ENCODE data around the gene ACSF2. TPM values are rescaled to one million over a fixed set of nuclear protein-coding genes. Genes with fewer than 3 reads are reported as not detected.
A peak's percentile ranks its signal among the peaks of the same experiment; 100 is the strongest.
"Not testable (repeated sequence)": the region's sequence is repeated elsewhere in the genome, so short reads cannot be mapped to it uniquely, and the experiment has no call there.

The ACSF2 gene
- polyA plus RNA-seq, 1 experiment, result 52.1 TPM

DNA sequence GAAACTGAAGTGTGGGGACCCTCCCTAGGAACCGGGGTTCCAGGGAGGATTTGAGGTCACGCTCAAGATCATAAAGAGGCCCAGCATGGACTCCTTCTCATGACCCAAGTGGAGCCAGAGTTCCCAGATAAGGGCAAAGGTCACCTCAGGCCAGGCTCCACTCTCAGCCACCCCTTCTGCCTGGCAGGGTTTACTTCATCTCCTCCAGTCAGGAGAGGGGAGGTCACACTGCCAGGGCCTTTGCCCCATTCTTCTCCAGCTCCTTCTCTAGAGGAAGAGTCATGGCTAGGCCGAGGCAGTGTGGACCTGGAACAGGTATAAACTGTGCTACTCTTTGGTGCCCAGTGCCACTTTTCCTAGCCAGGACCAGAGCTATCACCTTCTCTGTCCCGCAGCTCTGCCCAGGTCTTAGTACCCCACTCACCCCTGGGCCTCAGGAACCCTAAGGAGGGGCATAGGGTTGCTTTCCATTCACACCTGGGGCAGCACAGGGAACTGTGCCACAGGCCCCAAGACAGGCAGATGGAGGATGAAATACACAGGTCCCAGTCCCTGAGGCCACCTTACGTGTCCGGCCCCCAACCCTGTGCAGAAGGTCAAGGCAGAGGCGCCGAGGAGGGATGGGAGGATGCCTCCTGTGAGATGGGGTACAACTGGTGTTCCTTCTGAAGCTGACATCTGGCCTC is 879 bp upstream of the ACSF2 start:
- H3K27me3 ChIP-seq (ENCODE audit: control insufficient read depth, insufficient read depth, low read length), result no peaks in the 10 kb centered on the region
- no peaks in the 10 kb centered on the region; the same call in 1 of the 2 replicates for H3K9me3 ChIP-seq (ENCODE audit: control insufficient read depth, insufficient read depth, low read length)
- DNase-seq (ENCODE audit: low read depth, low spot score), result no peak
- TF ChIP-seq, protein P1, sequence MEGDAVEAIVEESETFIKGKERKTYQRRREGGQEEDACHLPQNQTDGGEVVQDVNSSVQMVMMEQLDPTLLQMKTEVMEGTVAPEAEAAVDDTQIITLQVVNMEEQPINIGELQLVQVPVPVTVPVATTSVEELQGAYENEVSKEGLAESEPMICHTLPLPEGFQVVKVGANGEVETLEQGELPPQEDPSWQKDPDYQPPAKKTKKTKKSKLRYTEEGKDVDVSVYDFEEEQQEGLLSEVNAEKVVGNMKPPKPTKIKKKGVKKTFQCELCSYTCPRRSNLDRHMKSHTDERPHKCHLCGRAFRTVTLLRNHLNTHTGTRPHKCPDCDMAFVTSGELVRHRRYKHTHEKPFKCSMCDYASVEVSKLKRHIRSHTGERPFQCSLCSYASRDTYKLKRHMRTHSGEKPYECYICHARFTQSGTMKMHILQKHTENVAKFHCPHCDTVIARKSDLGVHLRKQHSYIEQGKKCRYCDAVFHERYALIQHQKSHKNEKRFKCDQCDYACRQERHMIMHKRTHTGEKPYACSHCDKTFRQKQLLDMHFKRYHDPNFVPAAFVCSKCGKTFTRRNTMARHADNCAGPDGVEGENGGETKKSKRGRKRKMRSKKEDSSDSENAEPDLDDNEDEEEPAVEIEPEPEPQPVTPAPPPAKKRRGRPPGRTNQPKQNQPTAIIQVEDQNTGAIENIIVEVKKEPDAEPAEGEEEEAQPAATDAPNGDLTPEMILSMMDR (IDR thresholded peaks at IDR 0.05; ENCODE audit: low read depth, low read length), result no peak
- H3K27ac ChIP-seq (ENCODE audit: low read depth, low read length), result peak overlapping the region; percentile 68
- peak overlapping the region; percentile 61 for H3K4me3 ChIP-seq (ENCODE audit: low read depth, low read length)
- CTCF ChIA-PET, result interaction anchor here (0.5 to 2.0 kb wide), 2 partner anchors 28 to 351 kb away, joined by 7 to 10 read pairs; partner anchors contain the start of gene LRRC59
- POLR2A ChIA-PET, result interaction anchor here (1.8 kb wide), 1 partner anchor 28 kb away, joined by 13 read pairs; the partner anchor contains the start of gene LRRC59

DNA sequence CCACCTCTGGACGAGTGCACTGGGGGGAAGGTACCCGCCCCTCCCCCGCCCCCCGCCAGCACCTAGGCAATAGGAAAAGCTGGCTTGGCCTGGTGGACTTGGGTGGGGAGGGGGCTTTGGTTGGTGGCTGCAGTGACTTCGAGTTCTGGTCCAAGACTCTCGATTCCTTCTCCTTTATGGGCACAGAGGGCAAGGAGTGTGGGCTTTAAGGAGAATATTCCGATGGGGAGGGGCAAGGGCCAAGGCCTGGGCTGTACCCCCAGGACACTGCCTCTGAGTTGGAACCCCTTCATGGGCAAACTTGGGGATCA is 409 bp downstream of the ACSF2 start:
- DNase-seq (ENCODE audit: low read depth, low spot score), result no peak
- CTCF ChIA-PET, result interaction anchor here (0.6 to 1.5 kb wide), 3 partner anchors 11 to 64 kb away, joined by 3 to 8 read pairs (median 3); partner anchors contain the start of gene LRRC59
- Histone ChIP-seq H3K27me3 (ENCODE audit: control insufficient read depth, insufficient read depth, low read length) (no peaks in the 10 kb centered on the region), H3K4me3 (ENCODE audit: low read depth, low read length) (peak overlapping the region; percentile 73), H3K9me3 (ENCODE audit: control insufficient read depth, insufficient read depth, low read length) (no peaks in the 10 kb centered on the region; the same call in 1 of the 2 replicates), H3K27ac (ENCODE audit: low read depth, low read length) (peak overlapping the region; percentile 68)
- POLR2A ChIA-PET, result interaction anchor here (0.9 to 1.8 kb wide), 5 partner anchors 11 to 137 kb away, joined by 3 to 13 read pairs (median 3); partner anchors contain the start of gene LRRC59
- TF ChIP-seq, protein P1 (IDR thresholded peaks at IDR 0.05; ENCODE audit: low read depth, low read length), result no peak

DNA sequence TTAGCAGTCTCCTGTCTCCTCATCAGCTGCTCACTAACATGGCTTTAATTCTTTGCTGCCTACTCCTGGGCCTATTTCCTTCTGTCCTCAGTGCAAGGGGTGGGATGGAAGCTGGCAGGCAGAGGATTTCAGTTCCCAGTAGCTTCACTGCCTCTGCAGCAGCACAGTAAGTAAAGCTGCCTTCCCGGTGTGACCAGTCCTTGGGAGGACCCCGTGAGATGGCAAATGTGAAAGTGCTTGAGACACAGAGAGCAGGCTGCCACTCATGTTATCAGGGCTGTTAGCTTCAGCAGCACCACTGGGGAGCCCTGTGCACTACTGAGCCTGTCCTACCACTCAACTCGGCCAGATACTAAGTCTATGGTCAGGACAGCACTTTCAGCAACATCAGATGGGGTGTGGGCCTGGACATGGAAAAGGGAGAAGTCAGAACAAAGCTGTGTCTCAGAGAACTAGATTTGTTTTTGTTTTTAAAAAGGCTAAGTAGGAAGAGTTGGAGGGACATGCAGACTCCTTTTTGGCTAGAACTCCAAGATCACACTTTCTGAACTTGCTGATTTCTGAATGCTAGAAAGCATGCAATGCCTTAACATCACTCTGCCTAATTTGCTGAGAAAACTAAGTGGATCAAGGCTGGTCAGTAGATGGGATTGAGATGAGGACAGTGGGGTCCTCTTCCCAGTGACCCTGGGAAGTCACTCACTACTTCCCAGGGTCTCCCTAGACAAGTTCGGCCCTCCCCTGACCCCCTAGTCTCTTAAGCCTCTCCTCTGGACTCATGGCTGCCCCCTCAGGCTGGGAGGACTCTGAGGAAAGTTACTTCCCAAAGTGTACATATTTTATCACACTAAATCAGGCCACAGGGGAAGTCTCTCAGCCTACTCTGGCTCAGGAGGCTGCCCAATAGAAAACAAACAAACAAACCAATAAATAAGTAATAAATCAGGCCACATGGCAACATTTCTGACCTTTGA is 1.1 kb downstream of the ACSF2 start:
- Histone ChIP-seq H3K9me3 (ENCODE audit: control insufficient read depth, insufficient read depth, low read length) (no peaks in the 10 kb centered on the region; the same call in 1 of the 2 replicates), H3K27ac (ENCODE audit: low read depth, low read length) (peak overlapping the region; percentile 68), H3K4me3 (ENCODE audit: low read depth, low read length) (peak overlapping the region; percentile 73), H3K27me3 (ENCODE audit: control insufficient read depth, insufficient read depth, low read length) (no peaks in the 10 kb centered on the region)
- DNase-seq (ENCODE audit: low read depth, low spot score), result no peak
- POLR2A ChIA-PET, result interaction anchor here (0.9 to 1.8 kb wide), 5 partner anchors 11 to 138 kb away, joined by 3 to 13 read pairs (median 3); partner anchors contain the start of gene LRRC59
- TF ChIP-seq, protein P1 (IDR thresholded peaks at IDR 0.05; ENCODE audit: low read depth, low read length), result no peak
- CTCF ChIA-PET, result interaction anchor here (0.6 to 1.5 kb wide), 3 partner anchors 12 to 65 kb away, joined by 3 to 8 read pairs (median 3); partner anchors contain the start of gene LRRC59

DNA sequence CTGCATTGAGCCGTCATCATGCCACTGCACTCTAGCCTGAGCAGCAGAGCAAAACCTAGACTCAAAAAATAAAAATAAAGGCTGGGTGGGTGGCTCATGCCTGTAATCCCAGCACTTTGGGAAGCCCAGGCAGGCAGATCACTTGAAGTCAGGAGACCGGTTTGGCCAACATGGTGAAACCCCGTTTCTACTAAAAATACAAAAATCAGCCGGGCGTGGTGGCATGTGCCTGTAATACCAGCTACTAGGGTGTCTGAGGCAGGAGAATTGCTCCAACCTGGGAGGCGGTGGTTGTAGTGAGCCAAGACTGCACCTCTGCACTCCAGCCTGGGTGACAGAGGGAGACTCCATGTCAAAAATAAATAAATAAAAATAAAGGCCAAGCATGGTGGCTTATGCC is 2.1 kb downstream of the ACSF2 start:
- H3K27me3 ChIP-seq (ENCODE audit: control insufficient read depth, insufficient read depth, low read length); H3K9me3 ChIP-seq (ENCODE audit: control insufficient read depth, insufficient read depth, low read length); H3K4me3 ChIP-seq (ENCODE audit: low read depth, low read length); DNase-seq (ENCODE audit: low read depth, low spot score); H3K27ac ChIP-seq (ENCODE audit: low read depth, low read length): not testable (repeated sequence)
- ChIA-PET POLR2A (interaction anchor here (0.6 kb wide), 1 partner anchor 22 kb away, joined by 4 read pairs; no protein-coding TSS in a partner anchor), CTCF (interaction anchor here (1.6 kb wide), 1 partner anchor 31 kb away, joined by 4 read pairs; the partner anchor contains the start of gene LRRC59)

DNA sequence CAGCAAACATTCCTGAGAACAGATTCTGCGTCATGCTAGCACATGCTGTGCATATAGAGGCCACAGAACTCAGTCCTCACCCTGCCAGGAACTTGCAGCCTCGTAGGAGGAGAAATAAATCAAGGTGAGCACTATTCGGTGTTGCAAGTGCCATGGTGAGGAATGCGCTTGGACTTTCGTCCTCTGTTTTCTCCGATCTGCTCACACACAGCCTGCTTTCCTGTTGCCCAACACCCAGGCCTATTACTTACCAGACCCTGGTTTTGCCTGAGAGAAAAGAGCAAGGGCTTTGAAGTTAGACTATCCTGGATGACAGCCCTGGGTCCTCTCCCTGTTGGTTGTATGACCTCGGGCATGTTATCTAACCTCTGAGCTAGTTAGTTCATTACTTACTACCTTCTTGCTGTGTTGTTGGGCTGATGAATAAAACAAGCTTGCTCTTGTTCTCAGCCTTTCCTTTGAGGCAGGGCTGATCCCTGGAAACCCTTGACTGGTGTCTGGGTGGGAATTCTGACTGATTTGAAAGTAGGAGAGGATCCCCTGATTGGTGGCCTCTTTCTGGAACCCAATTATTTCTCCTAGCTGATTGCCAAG is 2.9 kb downstream of the ACSF2 start:
- Histone ChIP-seq H3K27ac (ENCODE audit: low read depth, low read length) (no peak overlapping the region), H3K9me3 (ENCODE audit: control insufficient read depth, insufficient read depth, low read length) (no peaks in the 10 kb centered on the region; the same call in 1 of the 2 replicates), H3K4me3 (ENCODE audit: low read depth, low read length) (no peak overlapping the region), H3K27me3 (ENCODE audit: control insufficient read depth, insufficient read depth, low read length) (no peaks in the 10 kb centered on the region)
- no peak for DNase-seq (ENCODE audit: low read depth, low spot score)
- POLR2A ChIA-PET, result interaction anchor here (0.6 kb wide), 1 partner anchor 22 kb away, joined by 4 read pairs; no protein-coding TSS in a partner anchor
- TF ChIP-seq, protein P1 (IDR thresholded peaks at IDR 0.05; ENCODE audit: low read depth, low read length), result no peak
- CTCF ChIA-PET, result interaction anchor here (0.6 to 1.6 kb wide), 2 partner anchors 10 to 31 kb away, joined by 4 read pairs; partner anchors contain the start of gene LRRC59

Measured in AG04450 (cell line).